Tibial nerve (tissue), 4 donors: ENCODE measurements around the gene SEMA3F.
A peak's percentile ranks its signal among the peaks of the same experiment; 100 is the strongest.

Source experiments
- EP300 ChIP-seq, 2 donors: sonication (generic); formaldehyde crosslinking; IDR thresholded peaks; one replicate each; pipeline ENCODE4 v1.6.1; 2017; ENCODE audit warnings: antibody characterized with exemption in 2 of 2, mild to moderate bottlenecking in 1 of 2
- POLR2A ChIP-seq, 2 donors: fragments of 450-650 bp; IDR thresholded peaks; one replicate each; pipeline ENCODE4 v1.6.1; 2017; ENCODE audit warnings: antibody characterized with exemption in 2 of 2, mild to moderate bottlenecking in 2 of 2, moderate library complexity in 2 of 2
- TF ChIP-seq, protein P1 (sequence below), 5 experiments: fragments of 200-600 bp in 3 of 5; fragments of 450-650 bp in 2 of 5; sonication (generic) in 3 of 5; IDR thresholded peaks; one replicate each; pipeline ENCODE4 v1.5.1; 2016 to 2019; ENCODE audit warnings: antibody characterized with exemption in 5 of 5, mild to moderate bottlenecking in 3 of 5, moderate library complexity in 2 of 5

DNA sequence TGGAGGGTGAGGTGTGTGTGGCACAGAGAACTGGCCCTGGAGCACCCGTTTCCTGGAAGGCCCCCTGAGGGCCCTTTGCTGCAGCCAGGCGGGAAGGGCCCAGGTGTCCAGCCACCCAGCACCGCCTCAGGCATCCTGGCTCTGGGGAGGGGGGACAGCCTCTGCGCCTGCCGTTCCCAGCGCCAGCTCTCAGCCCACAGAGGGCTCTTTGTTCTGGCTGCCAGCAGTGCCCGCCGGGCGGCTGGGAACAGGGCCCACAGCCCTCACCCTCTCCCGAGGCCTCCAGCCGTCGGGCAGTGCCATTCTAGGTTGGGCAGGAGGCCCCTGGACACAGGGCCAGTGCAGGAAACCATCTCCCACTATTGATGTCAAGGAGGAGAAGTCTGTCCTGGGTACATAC lies 58.2 kb downstream of the SEMA3F start:
- TF ChIP-seq EP300 (IDR thresholded peaks at IDR 0.05) (peak in 1 of 2 donors; percentile 24), POLR2A (IDR thresholded peaks at IDR 0.05) (no peak)
- TF ChIP-seq, protein P1, sequence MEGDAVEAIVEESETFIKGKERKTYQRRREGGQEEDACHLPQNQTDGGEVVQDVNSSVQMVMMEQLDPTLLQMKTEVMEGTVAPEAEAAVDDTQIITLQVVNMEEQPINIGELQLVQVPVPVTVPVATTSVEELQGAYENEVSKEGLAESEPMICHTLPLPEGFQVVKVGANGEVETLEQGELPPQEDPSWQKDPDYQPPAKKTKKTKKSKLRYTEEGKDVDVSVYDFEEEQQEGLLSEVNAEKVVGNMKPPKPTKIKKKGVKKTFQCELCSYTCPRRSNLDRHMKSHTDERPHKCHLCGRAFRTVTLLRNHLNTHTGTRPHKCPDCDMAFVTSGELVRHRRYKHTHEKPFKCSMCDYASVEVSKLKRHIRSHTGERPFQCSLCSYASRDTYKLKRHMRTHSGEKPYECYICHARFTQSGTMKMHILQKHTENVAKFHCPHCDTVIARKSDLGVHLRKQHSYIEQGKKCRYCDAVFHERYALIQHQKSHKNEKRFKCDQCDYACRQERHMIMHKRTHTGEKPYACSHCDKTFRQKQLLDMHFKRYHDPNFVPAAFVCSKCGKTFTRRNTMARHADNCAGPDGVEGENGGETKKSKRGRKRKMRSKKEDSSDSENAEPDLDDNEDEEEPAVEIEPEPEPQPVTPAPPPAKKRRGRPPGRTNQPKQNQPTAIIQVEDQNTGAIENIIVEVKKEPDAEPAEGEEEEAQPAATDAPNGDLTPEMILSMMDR (IDR thresholded peaks at IDR 0.05), result no peak
